HUDEP-2 (cell line): Measurements from ENCODE around the gene CKLF.

Experiments used
- DNase-seq, 76 experiments: peaks; one replicate each; lab custom pipeline; 2025; ENCODE audit not compliant: unreplicated experiment in 76 of 76; lab: John Stamatoyannopoulos, UW

Gene CKLF

DNA sequence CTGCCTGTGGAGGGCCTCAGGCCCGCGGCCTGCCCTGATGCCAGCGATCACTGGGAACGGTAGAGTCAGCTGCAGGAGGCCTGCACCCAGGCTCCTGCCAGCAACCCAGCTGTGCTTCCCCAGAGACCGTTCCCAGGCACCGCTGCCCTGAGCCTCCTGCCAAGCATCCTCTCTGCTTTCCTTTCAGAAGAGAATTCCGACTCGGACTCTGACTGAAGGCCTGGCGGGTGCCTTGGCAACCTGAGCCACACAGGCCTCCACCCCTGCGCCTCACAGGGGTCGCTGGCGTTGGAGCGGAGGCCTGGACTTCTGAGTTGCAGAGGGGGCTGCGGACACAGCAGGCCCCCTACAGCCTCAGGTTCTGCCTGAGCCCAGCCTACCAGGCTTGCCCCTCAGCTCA is 60.0 kb downstream of the CKLF start:
- DNase-seq: no peak

DNA sequence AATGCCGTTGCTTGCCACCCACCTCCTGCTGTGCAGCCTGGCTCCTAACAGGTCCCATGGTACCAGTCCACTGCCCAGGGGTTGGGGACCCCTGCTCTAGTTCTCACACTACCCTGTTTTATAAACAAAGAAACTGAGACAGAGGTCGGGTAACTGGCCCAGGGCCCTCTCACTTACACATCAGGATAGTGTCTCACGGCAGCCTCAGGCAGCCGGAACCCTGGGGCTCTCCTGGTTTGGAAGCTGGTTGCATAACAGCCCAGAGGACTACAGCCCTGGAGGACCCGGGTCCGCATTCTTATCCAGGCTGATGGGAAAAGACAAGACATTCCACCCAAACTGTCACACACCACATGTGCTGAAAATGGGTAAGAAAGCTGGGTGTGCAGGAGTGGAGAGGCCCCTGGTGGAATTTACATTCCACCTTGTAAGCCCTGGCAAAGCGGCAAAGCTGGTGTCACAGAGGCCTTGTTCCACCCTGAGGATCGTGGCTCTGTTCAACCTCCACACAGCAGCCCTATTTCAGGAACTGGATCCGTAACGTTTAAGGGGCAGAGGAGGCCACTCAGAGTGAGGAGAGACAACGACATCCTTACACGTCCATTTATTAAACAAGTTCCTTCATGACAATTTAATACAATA is 61.9 kb downstream of the CKLF start:
- no peak for DNase-seq
